Activated naive CD8-positive, alpha-beta T cell treated with anti-CD3 and anti-CD28 coated beads, Interleukin-2, amount 50 U/mL, for 24 hours (primary cell): ENCODE results near the gene ARMCX5.
A peak's percentile ranks its signal among the peaks of the same experiment; 100 is the strongest.

ENCODE experiments used
- ATAC-seq: fragments of 150-1000 bp; cut with Tn5 transposase; one replicate; pipeline ENCODE4 v1.10.0; 2021
- DNase-seq: peaks from one replicate; pipeline ENCODE4 v3.0.0; 2021
- H3K27ac Mint-ChIP-seq: one replicate; pipeline ENCODE4 v1.8.0; 2021; ENCODE audit warnings: mild to moderate bottlenecking, mixed read lengths
- H3K27me3 Mint-ChIP-seq: one replicate; pipeline ENCODE4 v1.8.0; 2021; ENCODE audit warnings: mixed read lengths
- H3K36me3 Mint-ChIP-seq: one replicate; pipeline ENCODE4 v1.8.0; 2021; ENCODE audit warnings: low read depth, mixed read lengths
- H3K4me1 Mint-ChIP-seq: one replicate; pipeline ENCODE4 v1.8.0; 2021; ENCODE audit warnings: mixed read lengths
- H3K4me3 Mint-ChIP-seq: one replicate; pipeline ENCODE4 v1.8.0; 2021; ENCODE audit warnings: mild to moderate bottlenecking, moderate library complexity, mixed read lengths
- H3K9me3 Mint-ChIP-seq: one replicate; pipeline ENCODE4 v1.8.0; 2021; ENCODE audit warnings: mixed read lengths

The ARMCX5 gene

DNA sequence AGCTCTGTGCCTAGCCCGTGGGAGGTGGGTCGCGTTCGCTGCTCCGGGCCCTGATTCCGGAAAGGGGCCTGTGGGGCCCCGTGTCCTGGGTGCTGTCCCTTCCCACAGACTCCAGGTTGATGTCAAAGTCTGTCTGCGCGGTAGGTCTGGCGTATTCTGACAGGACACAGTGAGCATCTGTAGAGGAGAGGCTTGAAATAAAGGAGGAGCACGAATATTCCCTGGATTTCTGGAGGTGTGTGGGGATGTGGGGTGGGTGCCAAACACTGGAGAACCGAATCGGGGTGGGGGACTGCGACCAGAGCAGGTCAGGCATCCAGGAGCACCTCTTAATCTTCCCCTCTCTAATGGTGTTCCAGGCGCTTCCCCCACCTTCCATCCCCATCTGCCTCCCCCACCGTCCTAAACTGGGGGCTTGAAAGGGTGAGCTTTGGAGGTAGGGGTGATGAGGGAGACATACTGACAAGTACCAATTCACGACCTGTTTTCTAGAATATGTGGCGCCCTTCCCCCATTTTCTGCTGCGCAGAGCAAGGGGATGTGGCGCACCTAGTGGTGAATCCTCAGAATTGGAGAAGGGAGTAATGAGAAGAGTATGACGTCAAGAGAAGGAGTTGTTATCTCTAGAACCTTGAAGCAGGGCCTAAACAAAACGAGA, 52.8 kb downstream of the ARMCX5 start:
- DNase-seq (peak; percentile 29), ATAC-seq (peak; percentile 67)
- Mint-ChIP-seq H3K4me3 (peak overlapping the region; percentile 82), H3K36me3 (peaks cover 3% of the 10 kb centered on the region), H3K4me1 (peaks cover 16% of the 10 kb centered on the region), H3K27me3 (no peaks in the 10 kb centered on the region), H3K9me3 (no peaks in the 10 kb centered on the region), H3K27ac (peak overlapping the region; percentile 74)
